Liver (tissue), 9 donors: Measurements from ENCODE around the gene CHRNG. TPM values are rescaled to one million over a fixed set of nuclear protein-coding genes. Genes with fewer than 3 reads are reported as not detected.
A peak's percentile ranks its signal among the peaks of the same experiment; 100 is the strongest.
"Not testable (repeated sequence)": the region's sequence is repeated elsewhere in the genome, so short reads cannot be mapped to it uniquely, and the experiment has no call there.

Source experiments
- DNase-seq: peaks from one replicate; pipeline ENCODE4 v3.0.0-alpha.2; 2017; ENCODE audit warnings: low spot score
- H3K27ac ChIP-seq, 2 donors: one replicate each; pipeline ENCODE4 v1.7.0; 2013; ENCODE audit warnings: inconsistent platforms in 2 of 2, low read length in 2 of 2, control low read depth in 1 of 2, low read depth in 1 of 2, mild to moderate bottlenecking in 1 of 2
- H3K27me3 ChIP-seq, 4 donors: one replicate each; pipeline versions ENCODE4 v1.6.1 to v1.7.0; 2013; ENCODE audit warnings: low read length in 3 of 4, inconsistent platforms in 1 of 4, mild to moderate bottlenecking in 1 of 4, moderate library complexity in 1 of 4; ENCODE audit not compliant: control insufficient read depth in 4 of 4, insufficient read depth in 4 of 4
- H3K36me3 ChIP-seq, 4 donors: one replicate each; pipeline versions ENCODE4 v1.6.1 to v1.7.0; 2013; ENCODE audit warnings: low read length in 3 of 4, mild to moderate bottlenecking in 3 of 4, low read depth in 1 of 4, moderate library complexity in 1 of 4; ENCODE audit not compliant: control insufficient read depth in 4 of 4, insufficient read depth in 3 of 4
- H3K4me1 ChIP-seq, 4 donors: one replicate each; pipeline versions ENCODE4 v1.6.1 to v1.7.0; 2013; ENCODE audit warnings: low read length in 3 of 4, mild to moderate bottlenecking in 3 of 4, moderate library complexity in 1 of 4; ENCODE audit not compliant: control insufficient read depth in 4 of 4, insufficient read depth in 4 of 4
- H3K4me3 ChIP-seq, 3 donors: one replicate each; pipeline versions ENCODE4 v1.6.1 to v1.7.0; 2013; ENCODE audit warnings: low read length in 3 of 3, control low read depth in 1 of 3, low read depth in 1 of 3, mild to moderate bottlenecking in 1 of 3
- H3K9ac ChIP-seq, 2 donors: one replicate each; pipeline ENCODE4 v1.7.0; 2013; ENCODE audit warnings: low read length in 2 of 2, mild to moderate bottlenecking in 2 of 2, moderate library complexity in 2 of 2, control low read depth in 1 of 2, low read depth in 1 of 2
- H3K9me3 ChIP-seq, 4 donors: one replicate each; pipeline versions ENCODE4 v1.6.1 to v1.7.0; 2013; ENCODE audit warnings: low read length in 3 of 4; ENCODE audit not compliant: control insufficient read depth in 4 of 4
- CTCF ChIP-seq: fragments of 150-350 bp; IDR thresholded peaks from 2 replicates; pipeline ENCODE4 v1.5.1; 2017; ENCODE audit warnings: improper control_type of control experiment, low read depth, low read length; ENCODE audit not compliant: missing input control
- EGR1 ChIP-seq, 2 donors: IDR thresholded peaks; 2 replicates each; pipeline ENCODE4 v1.6.1; 2016 to 2018; ENCODE audit warnings: antibody characterized with exemption in 2 of 2, low read depth in 2 of 2
- GABPA ChIP-seq, 2 donors: IDR thresholded peaks in 1 of 2; conservative IDR thresholded peaks in 1 of 2; 2 replicates each; pipeline ENCODE4 v1.6.1; 2016; ENCODE audit warnings: antibody characterized with exemption in 2 of 2, mild to moderate bottlenecking in 1 of 2, moderate library complexity in 1 of 2
- HNF4A ChIP-seq, 2 donors: conservative IDR thresholded peaks; 2 replicates each; pipeline ENCODE4 v1.6.1; 2016; ENCODE audit warnings: antibody characterized with exemption in 2 of 2, mild to moderate bottlenecking in 2 of 2
- HNF4G ChIP-seq: IDR thresholded peaks from 2 replicates; pipeline ENCODE4 v1.6.1; 2016; ENCODE audit warnings: antibody characterized with exemption
- JUND ChIP-seq, 2 donors: IDR thresholded peaks; 2 replicates each; pipeline ENCODE4 v1.6.1; 2016; ENCODE audit warnings: antibody characterized with exemption in 2 of 2
- MAX ChIP-seq: IDR thresholded peaks from 2 replicates; pipeline ENCODE4 v1.6.1; 2016; ENCODE audit warnings: antibody characterized with exemption
- NR2F2 ChIP-seq: IDR thresholded peaks from 2 replicates; pipeline ENCODE4 v1.6.1; 2016; ENCODE audit warnings: antibody characterized with exemption
- RAD21 ChIP-seq, 2 donors: IDR thresholded peaks; 2 replicates each; pipeline ENCODE4 v1.6.1; 2016; ENCODE audit warnings: antibody characterized with exemption in 2 of 2, mild to moderate bottlenecking in 2 of 2
- RXRA ChIP-seq, 2 donors: IDR thresholded peaks; 2 replicates each; pipeline ENCODE4 v1.6.1; 2017 to 2018; ENCODE audit warnings: antibody characterized with exemption in 2 of 2, mild to moderate bottlenecking in 1 of 2
- SP1 ChIP-seq: IDR thresholded peaks from 2 replicates; pipeline ENCODE4 v1.6.1; 2018; ENCODE audit warnings: antibody characterized with exemption, mild to moderate bottlenecking
- TAF1 ChIP-seq: conservative IDR thresholded peaks from 2 replicates; pipeline ENCODE4 v1.6.1; 2016; ENCODE audit warnings: antibody characterized with exemption, mild to moderate bottlenecking
- WGBS: extraction: QIAGEN DNeasy Blood & Tissue Kit; methylation state at CpG from one replicate; pipeline ENCODE4 v1.1.7; 2013; 5-methylcytosine and 5-hydroxymethylcytosine counted together
- polyA plus RNA-seq, 2 donors: library from polyadenylated mRNA; stranded (reverse) in 1 of 2; unstranded in 1 of 2; fragments of 200-250 nt in 1 of 2; fragments of >200 nt in 1 of 2; fragmentation: Nextera tagmentation in 1 of 2; extraction: Ambion mirVana in 1 of 2; gene quantifications; one replicate each; pipeline versions ENCODE4 v1.2.1 to v1.2.3, GENCODE V29; 2013 to 2015
- total RNA-seq, 2 donors: library from RNA; depleted of rRNA; stranded (reverse); fragments of >200 nt; gene quantifications; one replicate each; pipeline ENCODE4 v1.2.3, GENCODE V29; 2014
- TF ChIP-seq, protein P1 (sequence below): IDR thresholded peaks from 2 replicates; pipeline ENCODE4 v1.6.1; 2016; ENCODE audit warnings: antibody characterized with exemption
- donor health status: healthy.
- donor health status: healthy.
- donor health status: healthy.
- donor health status: healthy.
- donor health status: healthy.

CHRNG gene
- total and polyA plus RNA-seq, 4 donors: not detected

DNA sequence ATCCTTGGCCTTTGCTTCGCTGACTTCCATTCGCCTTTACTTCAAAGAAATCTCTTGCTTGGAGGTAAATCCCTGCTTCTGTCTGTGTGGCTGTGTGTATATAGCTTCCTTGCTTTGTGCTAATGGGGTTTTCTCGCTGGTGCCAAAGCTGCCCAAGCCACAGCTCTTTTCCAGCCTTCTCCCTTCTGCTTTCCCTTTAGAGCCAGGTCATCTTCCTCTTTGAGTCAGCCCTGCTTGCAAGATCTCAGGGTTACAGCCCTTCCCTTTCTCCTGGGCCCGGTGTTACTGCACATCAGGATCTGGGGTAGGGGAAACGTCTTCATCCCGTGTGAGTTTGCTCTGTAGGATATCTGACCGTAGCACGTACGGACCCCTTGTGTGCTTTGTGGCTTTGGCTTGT, 30.0 kb downstream of the CHRNG start:
- H3K4me1 ChIP-seq: peaks cover 11 to 33% (median 30%) of the 10 kb centered on the region in 4 donors
- H3K27ac ChIP-seq: no peak overlapping the region
- peaks cover 7 to 49% (median 40%) of the 10 kb centered on the region in 4 donors for H3K36me3 ChIP-seq
- WGBS: 94% methylated on average over 9 of the region's 9 CpGs
- no peak overlapping the region for H3K4me3 ChIP-seq
- no peak overlapping the region for H3K9ac ChIP-seq
- no peak for DNase-seq
- no peaks in the 10 kb centered on the region for H3K27me3 ChIP-seq
- H3K9me3 ChIP-seq: no peaks in the 10 kb centered on the region
- no peak for TF ChIP-seq SP1
- TF ChIP-seq TAF1: no peak
- no peak for TF ChIP-seq HNF4G
- no peak for TF ChIP-seq GABPA (IDR thresholded peaks at IDR 0.05 in 1 of 2, conservative IDR thresholded peaks at IDR 0.05 in 1 of 2)
- no peak for TF ChIP-seq RXRA (IDR thresholded peaks at IDR 0.05)
- no peak for TF ChIP-seq JUND (IDR thresholded peaks at IDR 0.05)
- TF ChIP-seq EGR1 (IDR thresholded peaks at IDR 0.05; ENCODE audit: low read depth in 2 of 2): no peak
- TF ChIP-seq, protein P1, sequence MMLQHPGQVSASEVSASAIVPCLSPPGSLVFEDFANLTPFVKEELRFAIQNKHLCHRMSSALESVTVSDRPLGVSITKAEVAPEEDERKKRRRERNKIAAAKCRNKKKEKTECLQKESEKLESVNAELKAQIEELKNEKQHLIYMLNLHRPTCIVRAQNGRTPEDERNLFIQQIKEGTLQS: no peak
- TF ChIP-seq CTCF: no peak
- TF ChIP-seq NR2F2: no peak
- TF ChIP-seq MAX: no peak
- TF ChIP-seq RAD21 (IDR thresholded peaks at IDR 0.05): no peak

- H3K4me3 ChIP-seq, H3K9ac ChIP-seq, H3K9me3 ChIP-seq, H3K27ac ChIP-seq, DNase-seq, H3K27me3 ChIP-seq: not testable (repeated sequence)
- 94% methylated on average over 6 of the region's 6 CpGs for WGBS
- H3K36me3 ChIP-seq: peaks cover 7 to 42% (median 34%) of the 10 kb centered on the region in 4 donors
- peaks cover 13 to 41% (median 38%) of the 10 kb centered on the region in 4 donors for H3K4me1 ChIP-seq
Measured at GRCh38 chr2:232570481-232570880, 31.0 kb downstream of the CHRNG start.

- TF ChIP-seq HNF4A (conservative IDR thresholded peaks at IDR 0.05): no peak
- TF ChIP-seq CTCF: no peak
- TF ChIP-seq RXRA (IDR thresholded peaks at IDR 0.05): peak; percentile 70 to 77
- TF ChIP-seq RAD21 (IDR thresholded peaks at IDR 0.05): no peak
- WGBS: 50% methylated on average over 7 of the region's 7 CpGs
- Histone ChIP-seq H3K4me1 (peaks cover 13 to 41% (median 39%) of the 10 kb centered on the region in 4 donors), H3K36me3 (peaks cover 4 to 39% (median 32%) of the 10 kb centered on the region in 4 donors), H3K27me3 (no peaks in the 10 kb centered on the region), H3K9me3 (no peaks in the 10 kb centered on the region), H3K27ac (peak overlapping the region in 1 of 2 donors; percentile 2), H3K9ac (no peak overlapping the region), H3K4me3 (no peak overlapping the region)
- no peak for DNase-seq
Measured at GRCh38 chr2:232571026-232571474, 31.6 kb downstream of the CHRNG start.
